Kasumi-1 (cell line): ENCODE measurements around the gene IPMK.

Experiments used
- DNase-seq, 2 experiments: peaks; one replicate each; lab custom pipeline; 2025; lab: John Stamatoyannopoulos, UW

Gene IPMK

GRCh38 chr10:58153751-58154150 lies 113.9 kb downstream of the IPMK start:
- DNase-seq = no peak

DNA sequence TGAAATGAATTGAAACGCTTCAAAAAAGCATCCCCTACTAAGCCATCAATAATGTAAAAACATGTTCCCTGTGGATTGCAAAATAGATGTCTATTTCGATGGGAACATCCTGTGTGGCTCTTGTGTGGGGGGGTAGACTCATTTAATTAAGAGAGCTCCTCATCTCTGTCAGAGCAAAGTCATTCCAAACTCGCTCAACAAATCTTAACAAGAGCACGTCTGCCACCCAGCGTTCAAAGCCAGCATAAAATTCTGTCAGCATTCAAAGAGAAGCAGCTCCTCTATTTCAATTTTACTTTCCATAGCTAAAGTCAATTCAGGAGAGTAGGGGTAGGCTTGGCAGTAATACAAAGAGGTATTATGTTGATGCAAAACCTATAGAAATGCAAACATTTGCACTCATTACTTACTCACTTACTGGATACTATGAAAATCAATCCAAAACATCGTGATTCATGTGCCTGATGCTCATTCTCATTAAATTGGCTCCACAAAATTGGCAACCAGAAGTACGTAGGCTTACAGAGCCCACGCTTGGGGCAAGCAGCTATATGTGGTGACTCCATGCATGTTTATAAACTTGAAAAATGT lies 114.9 kb downstream of the IPMK start:
- peak; percentile 49 to 67 for DNase-seq

DNA sequence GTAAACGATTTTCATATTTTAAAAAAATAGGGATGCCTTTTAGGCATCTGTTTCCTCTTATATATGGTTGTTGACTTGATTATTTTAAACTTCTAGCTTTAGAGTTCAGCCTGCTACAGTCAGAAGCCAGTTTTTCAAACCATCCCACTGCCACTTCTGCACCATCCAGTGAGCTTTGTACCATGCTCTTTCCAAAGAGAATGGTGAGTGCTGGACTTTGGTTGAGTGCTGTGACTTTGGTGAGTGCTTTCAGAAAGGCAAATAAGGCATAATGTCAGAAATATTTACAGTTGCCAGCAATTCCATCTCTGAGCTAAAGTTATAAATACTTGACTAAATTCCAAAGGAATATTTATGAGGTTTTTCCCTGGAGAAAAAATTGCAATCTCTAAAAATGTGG lies 117.4 kb downstream of the IPMK start:
- DNase-seq = no peak

- DNase-seq = no peak
Measured at GRCh38 chr10:58143944-58144343, 123.8 kb downstream of the IPMK start.
